Stimulated activated CD8-positive, alpha-beta memory T cell treated with anti-CD3 and anti-CD28 coated beads, Interleukin-12 subunit alpha, Interleukin-12 subunit beta, amount 100 ng/mL, for 1 hour (primary cell): ENCODE data around the gene NKX1-2.

Experiments used
- DNase-seq: peaks from one replicate; pipeline ENCODE4 v3.0.0-alpha.2; 2020; ENCODE audit warnings: low read depth

NKX1-2 gene

DNA sequence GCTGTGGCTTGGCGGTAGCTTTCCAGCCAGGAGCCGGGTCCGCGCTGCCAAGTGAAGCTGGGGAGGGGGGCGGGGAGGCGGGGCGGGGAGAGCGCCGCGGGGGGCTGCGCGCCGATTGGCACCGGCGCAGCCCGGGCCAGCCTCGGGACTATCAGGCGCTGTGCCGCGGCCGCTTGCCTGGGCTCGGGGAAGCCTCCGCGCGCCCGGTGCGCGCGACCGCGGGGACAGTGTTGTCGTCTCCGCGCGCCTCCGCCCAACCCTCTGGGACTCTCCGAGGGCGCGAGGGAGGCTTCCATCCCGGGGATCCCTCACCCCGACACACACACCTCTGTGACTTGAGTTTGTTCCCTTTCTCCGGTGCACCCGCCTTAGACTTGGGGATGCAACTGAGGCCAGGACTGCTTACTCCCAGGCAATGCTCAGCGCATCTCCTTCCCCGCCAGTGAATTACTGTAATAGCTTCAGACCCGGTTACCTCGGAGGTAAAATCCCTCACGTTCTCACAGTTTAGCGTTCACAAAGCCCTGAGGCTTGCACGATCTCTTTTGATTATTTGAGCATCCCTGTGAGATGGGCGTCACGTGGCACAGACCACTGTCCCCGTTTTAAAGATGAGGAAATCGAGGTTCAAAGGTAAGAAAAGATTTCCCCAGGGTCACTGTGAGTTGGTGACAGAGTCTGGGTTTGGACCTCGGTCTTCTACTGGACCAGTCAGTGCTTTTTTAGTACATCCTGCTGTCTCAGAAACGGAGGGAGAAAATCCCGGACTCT is at the start of gene NKX1-2:
TSS of gene NKX1-2 (minus strand) at position 24 of the 771 bp plus-strand sequence. CDS start 92 bp downstream, outside the sequence.
- no peak for DNase-seq

DNA sequence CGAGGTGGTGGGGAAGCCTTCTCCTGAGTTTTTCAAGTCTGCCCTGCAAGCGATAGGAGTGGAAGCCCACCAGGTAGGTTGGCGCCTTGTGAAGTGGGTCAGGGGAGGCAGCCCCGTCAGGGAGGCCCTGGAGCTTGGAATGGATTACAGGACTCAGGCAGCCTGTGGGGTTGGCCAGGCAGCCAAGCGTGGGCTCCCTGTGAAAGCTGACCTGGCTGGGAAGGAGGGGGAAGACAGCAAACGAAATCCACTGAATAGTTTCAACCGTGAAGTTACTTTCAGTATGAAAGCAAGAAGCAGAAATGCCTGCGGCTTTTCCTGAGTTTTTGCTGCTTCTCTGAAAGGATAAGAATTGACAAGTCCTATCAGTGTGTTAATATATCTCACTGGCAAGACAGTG is 48.2 kb upstream of the NKX1-2 start:
- DNase-seq, result no peak

DNA sequence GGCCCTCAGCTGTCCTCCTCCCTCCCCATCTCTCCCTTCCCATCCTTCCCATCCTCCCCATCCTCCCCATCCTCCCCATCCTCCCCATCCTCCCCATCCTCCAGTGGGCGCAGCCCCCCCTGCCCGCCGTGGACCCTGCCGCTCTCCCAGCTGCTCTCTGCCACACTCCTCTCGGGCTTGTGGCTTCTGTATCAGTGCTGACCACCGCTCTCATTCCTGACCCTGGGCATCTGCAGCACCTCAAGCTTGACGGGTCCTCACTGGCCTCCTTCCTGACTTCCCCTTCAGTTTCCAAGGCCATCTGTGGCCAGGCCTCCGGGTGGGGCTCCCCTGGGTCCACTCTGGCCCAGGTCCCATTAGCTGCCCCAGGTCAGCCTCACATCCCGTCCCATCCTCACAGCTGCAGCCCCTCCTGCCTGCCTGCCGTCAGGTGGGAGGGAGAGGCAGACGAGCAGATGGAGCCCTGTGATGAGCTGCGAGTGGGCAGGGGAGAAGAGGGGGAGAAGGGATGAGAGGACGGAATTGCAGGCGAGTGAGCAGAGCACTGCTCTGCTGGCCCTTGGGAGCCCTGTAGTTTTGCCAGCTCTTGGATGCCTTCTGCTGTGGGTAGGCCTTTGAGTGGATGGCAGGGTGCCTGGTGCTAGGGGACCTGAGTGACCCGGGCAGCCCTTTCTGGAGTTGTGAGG is 47.5 kb upstream of the NKX1-2 start:
- no peak for DNase-seq

DNA sequence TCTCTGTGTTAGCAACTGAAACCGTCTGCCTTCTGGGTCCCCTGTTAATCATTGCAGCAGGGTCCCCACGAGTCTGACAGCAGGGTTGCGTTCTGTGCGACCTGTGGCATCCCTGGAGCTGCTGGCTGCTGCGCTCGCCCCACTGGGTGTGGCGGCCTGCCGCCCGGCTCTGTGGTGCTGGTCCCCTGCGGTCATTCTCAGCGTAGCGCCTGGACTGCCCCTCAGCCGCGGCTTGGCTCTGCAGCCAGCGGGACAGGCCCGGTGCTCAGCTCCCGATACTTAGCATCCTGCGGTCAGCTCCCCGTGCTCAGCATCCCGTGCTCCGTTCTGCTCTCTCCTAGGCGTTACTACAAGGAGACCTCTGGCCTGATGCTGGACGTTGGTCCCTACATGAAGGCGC is 46.8 kb upstream of the NKX1-2 start:
- DNase-seq, result no peak

DNA sequence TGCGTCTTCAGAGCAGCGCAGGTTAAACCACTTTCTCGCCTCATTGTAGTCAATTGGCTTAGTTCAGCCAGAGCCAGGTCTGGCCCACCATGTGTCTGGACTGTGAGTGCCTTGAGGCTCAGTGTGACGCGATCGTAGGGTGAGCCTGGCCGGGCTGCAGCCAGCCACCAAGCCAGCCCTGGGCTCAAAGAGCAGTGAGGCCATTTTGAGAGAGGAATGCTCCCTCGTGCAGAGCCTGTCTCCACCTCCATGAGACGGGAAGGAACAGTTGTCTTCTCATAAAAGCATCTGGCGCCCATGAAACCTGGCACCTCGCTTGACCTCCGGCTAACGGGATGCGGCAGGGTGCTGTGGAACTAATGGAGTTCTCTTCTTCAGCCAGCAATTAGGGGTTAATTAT is 46.3 kb upstream of the NKX1-2 start:
- no peak for DNase-seq

DNA sequence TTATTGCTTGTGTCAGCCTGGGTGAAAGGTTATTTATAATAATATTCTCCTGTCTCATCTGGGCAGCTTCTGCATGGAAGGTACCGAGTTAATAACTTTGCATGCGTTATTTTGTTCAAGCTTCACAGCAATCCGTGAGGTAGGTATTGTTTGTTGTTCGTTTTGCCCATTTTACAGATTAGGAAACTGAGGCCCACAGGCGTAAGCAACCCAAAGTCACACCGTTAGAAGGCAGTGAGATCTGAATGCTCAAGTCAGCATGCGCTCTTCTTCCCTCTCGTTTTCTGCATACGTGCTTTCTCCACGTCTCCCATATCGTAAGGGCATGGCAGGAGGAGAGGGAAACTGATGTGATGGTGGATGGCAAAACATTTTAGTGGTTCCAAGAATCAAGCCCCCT is 45.9 kb upstream of the NKX1-2 start:
- DNase-seq, result no peak

DNA sequence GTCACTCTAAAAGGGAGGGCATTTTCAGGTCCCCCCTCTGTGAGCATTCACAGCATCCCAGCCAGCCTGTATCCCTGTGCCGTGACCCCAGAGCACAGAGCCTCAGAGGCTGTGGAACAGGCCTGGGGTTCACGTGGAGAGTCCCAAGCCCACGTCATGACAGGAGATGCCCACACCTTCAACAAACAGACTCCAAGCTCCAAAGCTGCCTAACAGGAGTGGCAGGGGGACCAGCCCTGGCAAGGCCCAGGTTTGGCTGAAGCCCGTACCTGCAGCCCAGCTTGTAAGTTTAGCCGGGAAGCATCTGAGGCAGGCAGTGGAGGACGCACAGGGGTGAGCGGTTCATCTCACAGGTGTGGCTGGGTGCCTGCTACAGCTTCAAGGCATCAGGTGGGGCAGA is 45.3 kb upstream of the NKX1-2 start:
- DNase-seq, result no peak

DNA sequence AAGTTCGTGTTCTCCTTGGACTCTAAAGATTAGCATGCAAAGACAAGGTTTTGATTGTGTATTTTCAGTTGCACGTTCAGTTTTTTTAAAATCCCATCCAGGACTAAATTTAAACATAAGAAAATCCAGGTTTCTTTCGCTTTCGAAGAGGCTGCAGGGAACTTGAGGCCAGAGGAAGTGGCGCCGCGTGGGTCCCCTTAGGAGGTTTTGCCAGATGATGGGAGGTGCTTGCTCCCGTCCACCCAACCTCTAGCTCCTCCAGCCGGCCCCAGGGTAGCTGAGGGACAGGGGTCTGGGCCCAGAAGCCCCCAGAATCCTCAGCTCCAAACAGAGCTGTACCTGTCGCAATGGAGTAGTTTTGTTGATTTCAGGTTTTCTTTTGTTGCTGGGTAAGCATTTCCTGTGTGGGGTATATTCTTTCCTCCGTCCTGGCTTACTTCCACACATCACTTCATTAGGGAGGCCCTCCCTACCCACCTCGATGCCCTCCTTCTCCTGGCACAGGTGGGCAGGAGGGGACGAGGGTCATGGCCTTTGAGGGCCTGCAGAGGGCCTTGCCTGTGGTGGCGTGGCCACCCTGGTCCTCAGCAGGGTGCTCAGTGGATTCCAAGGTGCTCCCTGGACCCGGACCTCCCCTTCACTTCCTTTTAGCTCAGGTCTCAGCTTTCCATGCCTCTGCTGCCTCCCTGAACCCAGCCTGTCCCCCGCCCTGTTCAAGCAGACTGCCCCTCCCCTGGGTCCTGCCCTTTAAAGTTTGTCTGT is 44.4 kb upstream of the NKX1-2 start:
- DNase-seq, result no peak

DNA sequence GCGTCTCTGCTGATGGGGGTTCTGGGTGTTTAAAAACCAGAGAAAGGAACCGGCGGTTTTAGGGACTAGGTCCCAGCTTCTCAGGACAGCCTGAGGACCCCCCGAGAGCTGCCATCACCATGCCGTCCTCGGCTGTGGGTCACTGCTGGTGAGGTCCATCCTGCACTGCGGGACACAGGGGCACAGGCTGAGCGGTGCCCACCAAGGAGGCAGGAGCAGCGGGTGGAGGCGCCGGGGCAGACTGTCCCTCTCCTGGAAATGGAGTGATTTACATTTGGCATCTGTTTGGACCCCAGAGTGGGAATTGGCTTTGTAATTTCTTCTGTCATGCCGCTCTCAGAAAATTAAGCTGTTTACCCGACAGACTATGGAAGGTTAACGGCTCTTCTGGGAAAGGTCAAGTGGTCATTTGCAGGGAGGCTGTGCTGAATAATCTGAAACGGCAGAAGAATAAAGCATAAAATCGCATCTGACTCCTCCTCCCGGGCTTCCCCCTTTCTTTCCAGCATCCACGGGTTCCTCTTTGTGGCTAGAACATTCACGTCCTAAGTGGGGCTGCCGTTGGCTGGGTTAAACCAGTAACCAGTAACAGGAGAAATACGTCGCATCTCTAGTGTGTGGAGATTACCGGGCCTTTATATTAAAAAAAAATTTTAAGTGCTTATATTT is 43.5 kb upstream of the NKX1-2 start:
- no peak for DNase-seq

DNA sequence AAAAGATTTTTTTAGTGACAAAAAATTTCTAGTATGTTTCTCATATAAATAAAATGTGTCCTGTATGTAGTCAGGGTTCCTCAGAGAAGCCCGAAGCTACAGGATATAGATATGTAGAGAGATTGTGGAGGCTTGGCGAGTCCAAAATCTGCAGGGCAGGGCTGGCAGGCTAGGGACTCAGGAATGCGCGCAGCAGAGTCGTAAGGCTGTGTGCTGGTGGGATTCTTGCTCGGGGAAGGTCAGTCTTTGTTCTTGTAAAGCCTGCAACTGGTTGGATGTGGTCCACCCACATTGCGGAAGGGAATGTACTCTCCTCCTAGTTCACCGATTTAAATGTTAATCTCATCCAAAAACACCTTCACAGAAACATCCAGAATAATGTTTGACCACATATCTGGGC is 42.4 kb upstream of the NKX1-2 start:
- no peak for DNase-seq

DNA sequence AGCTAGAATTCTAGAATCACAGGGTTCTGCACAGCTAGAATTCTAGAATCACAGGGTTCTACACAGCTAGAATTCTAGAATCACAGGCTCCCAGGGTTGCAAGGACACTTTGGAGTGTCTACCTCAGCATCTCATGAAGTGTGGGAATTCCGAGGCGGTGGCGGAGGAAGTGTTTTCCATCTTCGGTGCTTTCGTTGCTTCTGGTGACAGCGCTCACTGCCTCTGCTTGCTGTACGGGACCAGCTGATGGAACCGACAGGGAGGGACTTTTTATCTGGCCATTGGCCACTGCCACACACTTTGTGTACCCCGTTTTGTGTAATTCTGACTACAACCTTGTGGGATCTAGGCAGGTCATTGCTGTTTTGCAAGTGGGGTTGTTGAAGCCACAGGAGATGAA is 41.3 kb upstream of the NKX1-2 start:
- no peak for DNase-seq

DNA sequence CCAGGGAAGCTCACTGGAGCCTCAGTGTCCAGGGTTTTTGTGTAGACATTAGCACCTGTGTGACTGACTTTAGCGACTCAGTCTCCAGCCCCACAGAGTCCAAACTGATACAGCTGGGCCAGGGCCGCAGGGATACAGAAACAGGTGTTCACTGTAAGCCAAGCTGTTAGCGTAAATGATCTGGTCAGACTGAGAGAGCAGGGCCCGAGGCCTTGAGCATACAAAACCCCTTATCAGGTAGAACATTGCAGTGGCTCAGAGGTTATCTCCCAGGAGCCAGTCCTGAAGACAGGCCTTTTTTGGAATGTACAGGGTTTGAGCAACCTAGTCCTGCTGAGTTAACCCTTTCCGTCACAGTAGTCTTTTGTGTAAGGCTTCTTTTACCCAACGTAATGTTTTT is 36.8 kb upstream of the NKX1-2 start:
- no peak for DNase-seq

DNA sequence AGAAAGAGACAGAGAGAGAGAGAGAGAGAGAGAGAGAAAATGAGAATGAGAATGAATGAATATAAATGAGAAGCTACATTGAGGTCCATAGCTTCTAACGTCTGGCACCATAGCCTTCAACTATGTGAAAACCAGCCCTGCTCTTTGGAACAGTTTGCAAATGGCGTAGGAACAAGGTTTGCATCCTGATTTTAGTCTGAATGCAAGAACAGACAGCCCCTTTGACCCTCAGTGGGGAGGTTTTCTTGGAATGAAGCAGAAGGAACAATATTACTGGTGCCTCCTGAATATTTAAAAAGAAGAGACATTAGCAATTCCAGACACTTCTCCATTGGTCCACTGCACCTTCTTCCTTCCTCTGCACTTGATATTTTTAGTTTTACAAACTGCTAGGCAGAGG is 34.8 kb upstream of the NKX1-2 start:
- no peak for DNase-seq

DNA sequence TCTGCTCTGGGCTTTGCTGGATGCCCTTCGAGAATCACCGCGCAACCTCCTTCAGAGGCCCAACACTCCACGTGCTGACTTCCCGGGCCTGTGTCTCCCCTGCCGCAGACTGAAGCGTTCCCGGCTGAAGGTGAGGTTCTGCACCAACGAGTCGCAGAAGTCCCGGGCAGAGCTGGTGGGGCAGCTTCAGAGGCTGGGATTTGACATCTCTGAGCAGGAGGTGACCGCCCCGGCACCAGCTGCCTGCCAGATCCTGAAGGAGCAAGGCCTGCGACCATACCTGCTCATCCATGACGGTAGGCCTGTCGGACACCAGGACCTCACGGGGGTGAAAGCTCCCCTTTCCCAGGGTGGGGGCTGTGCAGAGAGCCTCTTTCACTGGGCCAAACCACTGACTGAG is 34.2 kb upstream of the NKX1-2 start:
- no peak for DNase-seq

DNA sequence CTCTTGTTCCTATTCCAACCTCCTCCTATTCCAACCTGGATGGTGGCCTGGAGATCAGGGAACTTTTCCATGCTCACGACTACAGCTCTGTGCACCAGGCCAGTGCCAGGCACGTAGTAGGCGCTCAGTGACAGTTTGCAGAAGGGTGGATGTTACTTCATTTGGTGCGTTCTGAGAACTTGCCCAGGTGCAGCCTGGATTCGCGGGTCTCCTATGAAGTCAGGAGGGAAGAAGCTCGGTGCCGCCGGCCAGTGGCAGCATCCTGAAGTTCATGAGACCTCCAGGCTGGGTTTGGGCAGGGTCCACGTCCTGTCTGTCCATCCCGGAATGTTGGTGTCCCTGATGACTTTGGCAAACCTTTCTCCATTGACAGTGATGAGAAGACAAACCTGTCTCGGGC is 33.0 kb upstream of the NKX1-2 start:
- no peak for DNase-seq

DNA sequence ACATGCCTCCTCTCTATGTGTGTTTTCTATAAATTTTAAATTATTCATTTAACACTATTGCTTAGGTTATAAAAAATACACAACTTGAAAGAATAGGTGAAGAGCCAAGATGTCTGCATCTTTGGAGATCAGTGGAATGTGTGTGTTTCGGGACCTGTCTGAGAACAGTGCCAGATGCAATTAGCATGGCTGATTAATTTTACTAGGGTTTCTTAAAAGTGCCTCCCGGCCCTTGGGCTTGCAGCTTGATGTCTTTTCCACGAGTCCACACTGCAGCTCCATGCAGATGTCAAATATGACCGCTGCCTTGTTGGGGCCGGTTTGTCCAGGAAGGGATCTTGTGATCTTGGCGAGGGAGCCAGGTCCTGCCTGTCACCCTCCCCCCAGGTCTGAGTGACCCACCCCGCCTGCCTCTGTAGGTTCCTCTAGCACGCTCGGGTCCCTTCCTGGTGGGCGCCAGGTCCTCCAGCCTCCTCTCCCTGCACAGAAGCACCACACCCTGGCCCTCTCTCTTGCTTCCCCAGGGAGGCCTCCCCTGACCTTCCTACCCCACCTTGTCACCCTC is 32.5 kb upstream of the NKX1-2 start:
- DNase-seq, result no peak

DNA sequence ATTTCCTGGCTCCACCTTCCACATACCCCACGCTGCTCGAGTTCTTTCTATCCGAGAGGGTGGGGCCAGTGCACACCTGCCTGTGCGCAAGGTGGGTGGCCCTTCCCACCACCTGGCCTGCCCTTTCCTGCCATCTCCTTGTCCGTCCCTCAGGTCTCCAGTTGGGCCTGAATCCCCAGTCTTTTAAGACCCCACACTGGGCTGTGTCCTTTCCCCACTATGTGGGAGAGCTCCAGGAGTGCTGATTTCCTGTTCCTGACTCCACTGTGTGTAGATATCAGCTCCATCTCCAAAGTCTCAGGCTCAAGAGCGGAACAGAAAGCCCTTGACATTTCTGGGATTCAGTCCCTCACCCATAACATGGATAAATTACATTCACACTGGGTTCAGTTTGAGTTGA is 31.9 kb upstream of the NKX1-2 start:
- no peak for DNase-seq

DNA sequence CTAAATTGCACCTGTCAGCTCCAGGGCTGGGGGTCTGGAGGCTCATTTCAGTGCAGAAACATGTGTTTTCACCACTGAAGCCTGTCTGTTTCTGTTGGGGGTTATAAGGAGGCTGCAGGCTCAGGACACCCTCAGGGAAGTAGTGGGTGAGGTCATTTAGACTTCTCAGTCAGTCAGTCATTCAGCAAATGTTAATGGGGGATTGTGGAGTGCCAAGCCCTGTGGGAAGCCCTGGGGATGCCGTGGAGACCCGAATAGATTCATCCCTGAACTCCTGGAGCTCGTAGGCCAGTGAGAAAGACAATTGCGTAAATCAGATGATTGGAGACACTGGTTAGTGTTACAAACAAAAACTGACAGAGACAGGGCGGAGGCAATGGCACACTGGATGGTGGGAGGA is 31.0 kb upstream of the NKX1-2 start:
- no peak for DNase-seq

DNA sequence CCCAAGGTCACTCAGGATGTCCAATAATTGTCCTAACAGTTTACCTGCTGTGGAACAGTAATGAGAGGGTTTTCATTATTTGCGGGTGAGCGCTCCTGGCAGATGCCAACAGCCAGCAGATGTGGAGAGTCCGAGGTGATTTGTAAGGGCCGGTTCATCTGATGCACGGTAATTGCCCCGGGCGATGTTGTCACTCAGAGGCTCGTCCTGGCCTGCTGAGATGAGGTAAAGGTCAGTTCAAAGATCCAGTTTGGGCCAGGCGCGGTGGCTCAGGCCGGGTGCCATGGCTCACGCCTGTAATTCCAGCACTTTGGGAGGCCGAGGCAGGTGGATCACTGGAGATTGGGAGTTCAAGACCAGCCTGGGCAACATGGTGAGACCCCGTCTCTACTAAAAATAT is 28.7 kb upstream of the NKX1-2 start:
- no peak for DNase-seq

DNA sequence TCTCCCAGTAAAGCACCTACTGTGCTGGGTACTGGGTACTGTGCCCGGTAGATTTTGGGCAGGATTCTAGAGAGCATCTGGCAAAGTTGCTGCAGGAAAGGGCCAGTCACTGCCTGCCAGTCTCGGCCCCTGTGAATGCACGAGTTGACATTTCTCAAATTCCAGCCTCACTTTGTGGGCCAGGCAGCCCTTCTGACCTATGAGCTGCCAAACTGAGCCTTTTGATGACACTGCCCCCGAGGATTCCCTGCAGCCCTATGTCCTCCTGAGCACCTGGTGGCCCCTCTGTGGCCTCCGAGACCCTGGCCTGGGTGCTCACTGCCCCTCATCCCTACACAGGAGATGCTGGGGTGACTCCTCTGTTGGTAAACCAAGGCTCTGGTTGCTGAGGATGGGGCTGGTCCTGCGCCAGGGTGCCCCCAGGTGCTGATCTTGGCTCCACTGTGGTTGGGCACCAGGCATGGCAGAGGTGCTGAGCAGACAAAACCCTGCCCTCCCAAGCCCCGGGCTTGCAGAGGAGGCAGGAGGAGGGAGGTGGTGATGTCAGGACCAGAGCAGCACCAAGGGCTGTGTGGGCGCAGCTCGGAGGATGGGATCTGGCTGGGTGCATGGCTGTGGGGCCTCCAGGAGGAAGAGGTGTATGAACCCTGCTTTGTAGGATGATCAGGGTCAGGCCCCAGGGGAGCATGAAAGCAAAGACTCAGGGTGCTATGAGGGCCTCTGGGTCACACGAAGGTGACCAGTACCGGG is 28.0 kb upstream of the NKX1-2 start:
- DNase-seq, result no peak

DNA sequence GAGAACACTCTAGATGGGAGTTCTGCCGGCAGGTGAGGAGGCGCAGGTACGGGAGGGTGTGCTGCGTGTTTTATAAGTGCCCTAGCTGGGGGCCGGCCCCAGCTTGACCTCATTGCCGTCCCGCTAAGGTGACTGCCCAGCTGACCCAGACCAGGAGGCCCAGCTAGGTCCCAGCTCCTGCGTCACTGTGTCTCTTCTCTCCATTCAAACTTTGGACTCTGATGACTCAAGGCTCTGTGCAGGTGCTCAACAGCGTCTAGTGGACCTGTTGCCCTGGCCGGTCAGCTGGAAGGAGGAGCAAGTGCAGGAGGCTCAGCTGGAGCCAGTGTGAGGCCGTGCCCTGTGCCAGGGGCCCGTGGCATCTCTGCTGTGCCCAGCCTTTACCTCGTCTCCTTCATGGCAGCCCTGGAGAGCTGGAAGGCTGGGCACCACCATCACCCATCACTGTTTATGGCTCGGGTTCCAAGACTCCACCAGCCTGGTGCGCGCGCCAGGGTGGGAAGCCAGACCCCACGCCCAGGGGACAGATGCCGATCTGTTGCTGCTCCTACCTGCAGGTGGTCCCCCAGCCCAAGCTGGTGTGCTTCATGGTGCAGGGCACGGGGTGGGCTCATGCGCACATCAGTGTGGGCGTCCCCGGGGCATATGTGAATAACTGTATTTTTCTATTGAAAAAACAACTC is 26.3 kb upstream of the NKX1-2 start:
- DNase-seq, result no peak
